Measurements from ENCODE around the gene LAYN. TPM values are rescaled to one million over a fixed set of nuclear protein-coding genes. Genes with fewer than 3 reads are reported as not detected.

Gene LAYN
- total and polyA plus RNA-seq, 12 donors, result 1.6 to 4.9 (median 4.0) TPM

DNA sequence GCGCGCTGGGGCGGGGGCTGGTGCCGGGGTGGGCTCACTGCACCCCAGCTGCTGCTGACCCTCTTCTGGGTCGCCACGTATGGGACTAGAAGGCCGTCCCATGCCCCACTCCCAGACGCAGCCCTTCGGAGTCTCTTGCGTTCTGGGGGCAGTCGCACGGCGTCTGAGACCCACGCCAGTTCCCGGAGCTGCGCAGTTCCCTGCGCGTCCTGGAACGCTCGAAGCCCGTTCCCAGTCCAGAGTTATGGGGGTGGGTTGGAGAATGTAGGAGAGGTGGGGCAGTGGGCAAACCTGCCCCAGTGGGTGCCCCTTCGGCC is 375 bp downstream of the LAYN start:
- TF ChIP-seq, protein P1, sequence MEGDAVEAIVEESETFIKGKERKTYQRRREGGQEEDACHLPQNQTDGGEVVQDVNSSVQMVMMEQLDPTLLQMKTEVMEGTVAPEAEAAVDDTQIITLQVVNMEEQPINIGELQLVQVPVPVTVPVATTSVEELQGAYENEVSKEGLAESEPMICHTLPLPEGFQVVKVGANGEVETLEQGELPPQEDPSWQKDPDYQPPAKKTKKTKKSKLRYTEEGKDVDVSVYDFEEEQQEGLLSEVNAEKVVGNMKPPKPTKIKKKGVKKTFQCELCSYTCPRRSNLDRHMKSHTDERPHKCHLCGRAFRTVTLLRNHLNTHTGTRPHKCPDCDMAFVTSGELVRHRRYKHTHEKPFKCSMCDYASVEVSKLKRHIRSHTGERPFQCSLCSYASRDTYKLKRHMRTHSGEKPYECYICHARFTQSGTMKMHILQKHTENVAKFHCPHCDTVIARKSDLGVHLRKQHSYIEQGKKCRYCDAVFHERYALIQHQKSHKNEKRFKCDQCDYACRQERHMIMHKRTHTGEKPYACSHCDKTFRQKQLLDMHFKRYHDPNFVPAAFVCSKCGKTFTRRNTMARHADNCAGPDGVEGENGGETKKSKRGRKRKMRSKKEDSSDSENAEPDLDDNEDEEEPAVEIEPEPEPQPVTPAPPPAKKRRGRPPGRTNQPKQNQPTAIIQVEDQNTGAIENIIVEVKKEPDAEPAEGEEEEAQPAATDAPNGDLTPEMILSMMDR (IDR thresholded peaks at IDR 0.05), result no peak
- Histone ChIP-seq H3K4me3 (peak overlapping the region; percentile 48 to 71 (median 64)), H3K27ac (peak overlapping the region in 9 of 10 donors; percentile 46 to 92 (median 77)), H3K36me3 (peaks cover 0 to 16% (median 0%) of the 10 kb centered on the region in 9 donors), H3K9me3 (peaks cover 0 to 3% (median 0%) of the 10 kb centered on the region in 11 donors), H3K27me3 (peaks cover 0 to 45% (median 3%) of the 10 kb centered on the region in 7 donors), H3K4me1 (peaks cover 5 to 35% (median 17%) of the 10 kb centered on the region in 9 donors)
- 0 to 1% methylated on average over 17 to 22 of the region's 22 CpGs for WGBS, 2 donors
- intact Hi-C loops (cut with DNase I), result loop anchor here in 1 of 10 donors (10.0 kb wide), 1 partner anchor 86 kb away; no protein-coding TSS in a partner anchor
- ATAC-seq, result peak; percentile 12 to 51 (median 22)
- no peak for DNase-seq

DNA sequence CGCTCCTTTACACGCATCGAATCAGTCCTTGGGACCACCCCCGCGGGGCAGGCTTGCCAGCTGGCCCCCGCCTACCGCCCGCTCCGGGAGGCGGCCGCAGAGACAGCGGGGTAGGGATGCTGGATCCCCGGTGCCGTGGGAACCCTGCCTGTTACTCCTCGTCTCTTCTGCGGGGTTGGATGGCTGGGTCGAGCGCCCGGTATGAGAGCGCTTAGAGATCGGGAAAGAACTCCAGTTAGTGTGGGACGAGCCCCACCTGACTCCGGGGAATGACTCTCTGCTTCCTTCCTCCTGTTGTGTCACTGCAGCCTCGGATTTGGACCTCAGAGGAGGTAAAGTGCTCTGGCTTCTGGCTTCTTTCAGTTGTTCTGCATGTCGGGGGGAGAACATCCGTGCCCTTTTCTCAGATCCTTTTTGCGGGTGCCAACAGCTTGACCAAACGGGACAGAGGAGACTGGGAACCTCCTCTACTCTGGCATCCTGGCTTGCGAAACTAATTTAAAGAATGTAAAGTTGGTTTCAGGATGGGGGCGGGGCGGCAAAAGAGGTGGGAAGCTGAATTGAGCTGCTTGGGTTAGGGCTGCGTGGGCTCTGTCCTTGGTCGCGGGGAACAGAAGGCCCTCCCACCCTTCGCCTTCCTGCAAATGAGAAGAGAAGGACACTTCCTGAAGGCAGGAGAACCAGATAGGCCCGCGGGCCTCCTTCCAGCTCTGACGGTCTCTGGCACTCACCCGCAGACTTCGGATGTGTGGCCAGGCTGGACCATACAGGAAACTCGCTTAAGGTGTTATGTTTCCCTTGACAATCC is 938 bp downstream of the LAYN start:
- H3K4me3 ChIP-seq, result peak overlapping the region; percentile 48 to 71 (median 64)
- DNase-seq (peak; percentile 43 to 73), ATAC-seq (peak; percentile 69 to 85 (median 76))
- peaks cover 0 to 22% (median 0%) of the 10 kb centered on the region in 9 donors for H3K36me3 ChIP-seq
- TF ChIP-seq, protein P1 (IDR thresholded peaks at IDR 0.05), result no peak
- peak overlapping the region in 9 of 10 donors; percentile 46 to 92 (median 77) for H3K27ac ChIP-seq
- peaks cover 0 to 3% (median 0%) of the 10 kb centered on the region in 11 donors for H3K9me3 ChIP-seq
- H3K4me1 ChIP-seq, result peaks cover 5 to 35% (median 17%) of the 10 kb centered on the region in 9 donors
- 4 to 7% methylated on average over 41 of the region's 41 CpGs for WGBS, 2 donors
- peaks cover 0 to 43% (median 3%) of the 10 kb centered on the region in 7 donors for H3K27me3 ChIP-seq
- intact Hi-C loops (cut with DNase I), result loop anchor here in 1 of 10 donors (10.0 kb wide), 1 partner anchor 87 kb away; no protein-coding TSS in a partner anchor

DNA sequence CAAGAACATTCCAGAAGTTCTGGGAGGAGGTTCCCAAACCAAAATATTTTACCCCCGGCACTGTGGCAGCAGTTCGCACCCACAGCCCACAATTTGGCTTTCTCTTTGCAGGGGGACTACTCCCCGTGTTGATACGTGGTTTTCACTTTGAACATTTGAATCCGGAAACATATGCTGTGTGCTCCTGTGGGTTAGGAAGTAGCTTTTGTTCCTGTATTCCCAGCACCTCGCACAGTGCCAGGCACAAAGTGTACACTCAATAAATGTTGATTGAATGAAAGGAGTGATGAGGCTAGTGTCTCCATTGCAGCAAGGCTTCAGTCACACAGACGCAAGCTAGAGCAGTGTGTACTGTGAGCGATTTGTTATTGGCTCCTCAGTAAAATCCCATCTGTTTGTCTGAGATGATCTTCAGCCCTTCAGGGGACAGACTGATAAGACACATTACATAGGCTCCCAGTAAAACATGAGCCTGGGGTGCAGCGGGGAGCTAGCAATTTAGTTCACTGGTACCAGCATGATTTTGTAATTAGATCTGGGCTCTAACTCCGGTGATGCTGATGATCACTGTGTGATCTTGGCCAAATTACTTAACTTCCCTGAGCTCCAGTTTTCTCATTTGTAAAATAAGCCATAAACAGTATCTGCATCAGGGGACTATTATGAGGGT is 2.2 kb downstream of the LAYN start:
- no peak for DNase-seq
- peak overlapping the region in 3 of 10 donors; percentile 77 to 92 (median 87) for H3K27ac ChIP-seq
- intact Hi-C loops (cut with DNase I), result loop anchor here in 1 of 10 donors (10.0 kb wide), 1 partner anchor 88 kb away; no protein-coding TSS in a partner anchor

More for the DNA sequence above, 2.2 kb downstream of the LAYN start:
- peaks cover 0 to 3% (median 0%) of the 10 kb centered on the region in 11 donors for H3K9me3 ChIP-seq
- TF ChIP-seq, protein P1 (IDR thresholded peaks at IDR 0.05), result no peak
- no peak overlapping the region for H3K4me3 ChIP-seq
- 70 to 82% methylated on average over 10 of the region's 10 CpGs for WGBS, 2 donors
- H3K4me1 ChIP-seq, result peaks cover 5 to 35% (median 17%) of the 10 kb centered on the region in 9 donors
- no peak for ATAC-seq
- H3K27me3 ChIP-seq, result peaks cover 0 to 37% (median 1%) of the 10 kb centered on the region in 7 donors
- H3K36me3 ChIP-seq, result peaks cover 0 to 35% (median 0%) of the 10 kb centered on the region in 9 donors
